SH-SY5Y (cell line): ENCODE measurements around the gene OR52I1.

ENCODE experiments used
- GATA2 ChIP-seq: IDR thresholded peaks from 2 replicates; pipeline ENCODE4 v1.6.1; 2011; ENCODE audit warnings: mild to moderate bottlenecking, low read depth, low read length
- GATA3 ChIP-seq: IDR thresholded peaks from 2 replicates; pipeline ENCODE4 v1.6.1; 2011; ENCODE audit warnings: low read depth, mild to moderate bottlenecking, low read length, moderate library complexity

GRCh38 chr11:4644233-4644632 lies 50.4 kb downstream of the OR52I1 start:
- no peak for TF ChIP-seq GATA3
- no peak for TF ChIP-seq GATA2
